ENCODE results near the gene CXCR6. TPM values are rescaled to one million over a fixed set of nuclear protein-coding genes. Genes with fewer than 3 reads are reported as not detected.

CXCR6 gene
- total RNA-seq, 2 donors from 2014 or later, result not detected

GRCh38 chr3:45909542-45909941 lies 33.7 kb upstream of the CXCR6 start:
- no peak overlapping the region for H3K27ac Mint-ChIP-seq
- 87 to 98% methylated on average over 6 of the region's 6 CpGs for WGBS, 2 experiments (ENCODE audit: insufficient coverage in 1 of 2, insufficient read length in 1 of 2)
- no peaks in the 10 kb centered on the region for H3K36me3 Mint-ChIP-seq (ENCODE audit: low read depth)
- Histone ChIP-seq H3K4me1 (ENCODE audit: control insufficient read depth, insufficient read depth, low read length) (no peaks in the 10 kb centered on the region), H3K4me3 (ENCODE audit: low read length) (no peak overlapping the region), H3K27me3 (ENCODE audit: control insufficient read depth, insufficient read depth, low read length, poor library complexity, severe bottlenecking) (peaks cover 17% of the 10 kb centered on the region), H3K9me3 (ENCODE audit: control insufficient read depth, low read length) (no peaks in the 10 kb centered on the region), H3K36me3 (ENCODE audit: control insufficient read depth, insufficient read depth, low read length) (no peaks in the 10 kb centered on the region), H3K9ac (ENCODE audit: extremely low read depth, low read length, poor library complexity, severe bottlenecking) (no peak overlapping the region), H3K27ac (ENCODE audit: low read depth, low read length) (no peak overlapping the region)
- H3K4me1 Mint-ChIP-seq, result no peaks in the 10 kb centered on the region
- peaks cover 9% of the 10 kb centered on the region for H3K27me3 Mint-ChIP-seq (ENCODE audit: insufficient read depth)
- no peak overlapping the region for H3K4me3 Mint-ChIP-seq
- no peak for TF ChIP-seq CTCF (conservative IDR thresholded peaks at IDR 0.05)
- H3K9me3 Mint-ChIP-seq, result no peaks in the 10 kb centered on the region
- peak; percentile 35 for DNase-seq

- Histone ChIP-seq H3K27ac (ENCODE audit: low read depth, low read length) (no peak overlapping the region), H3K4me1 (ENCODE audit: control insufficient read depth, insufficient read depth, low read length) (no peaks in the 10 kb centered on the region), H3K4me3 (ENCODE audit: low read length) (no peak overlapping the region), H3K36me3 (ENCODE audit: control insufficient read depth, insufficient read depth, low read length) (no peaks in the 10 kb centered on the region), H3K27me3 (ENCODE audit: control insufficient read depth, insufficient read depth, low read length, poor library complexity, severe bottlenecking) (peaks cover 17% of the 10 kb centered on the region), H3K9me3 (ENCODE audit: control insufficient read depth, low read length) (no peaks in the 10 kb centered on the region), H3K9ac (ENCODE audit: extremely low read depth, low read length, poor library complexity, severe bottlenecking) (no peak overlapping the region)
- H3K9me3 Mint-ChIP-seq, result no peaks in the 10 kb centered on the region
- H3K27ac Mint-ChIP-seq, result no peak overlapping the region
- DNase-seq, result no peak
- H3K4me1 Mint-ChIP-seq, result no peaks in the 10 kb centered on the region
- no peak for TF ChIP-seq CTCF (conservative IDR thresholded peaks at IDR 0.05)
- no peaks in the 10 kb centered on the region for H3K36me3 Mint-ChIP-seq (ENCODE audit: low read depth)
- H3K4me3 Mint-ChIP-seq, result no peak overlapping the region
- H3K27me3 Mint-ChIP-seq (ENCODE audit: insufficient read depth), result peaks cover 10% of the 10 kb centered on the region
- 76 to 88% methylated on average over 2 to 4 of the region's 4 CpGs for WGBS, 2 experiments (ENCODE audit: insufficient coverage in 1 of 2, insufficient read length in 1 of 2)
These were observed 32.4 kb upstream of the CXCR6 start for GRCh38 chr3:45910892-45911291.

GRCh38 chr3:45911511-45912226 lies 31.6 kb upstream of the CXCR6 start:
- 95 to 100% methylated on average over 8 to 10 of the region's 11 CpGs for WGBS, 2 experiments (ENCODE audit: insufficient coverage in 1 of 2, insufficient read length in 1 of 2)
- Mint-ChIP-seq H3K4me1 (no peaks in the 10 kb centered on the region), H3K4me3 (no peak overlapping the region), H3K27me3 (ENCODE audit: insufficient read depth) (peaks cover 10% of the 10 kb centered on the region), H3K27ac (no peak overlapping the region), H3K9me3 (no peaks in the 10 kb centered on the region), H3K36me3 (ENCODE audit: low read depth) (no peaks in the 10 kb centered on the region)
- Histone ChIP-seq H3K4me1 (ENCODE audit: control insufficient read depth, insufficient read depth, low read length) (no peaks in the 10 kb centered on the region), H3K4me3 (ENCODE audit: low read length) (no peak overlapping the region), H3K9me3 (ENCODE audit: control insufficient read depth, low read length) (no peaks in the 10 kb centered on the region), H3K36me3 (ENCODE audit: control insufficient read depth, insufficient read depth, low read length) (no peaks in the 10 kb centered on the region), H3K27ac (ENCODE audit: low read depth, low read length) (no peak overlapping the region), H3K9ac (ENCODE audit: extremely low read depth, low read length, poor library complexity, severe bottlenecking) (no peak overlapping the region), H3K27me3 (ENCODE audit: control insufficient read depth, insufficient read depth, low read length, poor library complexity, severe bottlenecking) (peaks cover 17% of the 10 kb centered on the region)
- no peak for DNase-seq
- TF ChIP-seq CTCF (conservative IDR thresholded peaks at IDR 0.05), result no peak

All from endodermal cell (in vitro differentiated cells).